Lung (tissue), 12 donors: ENCODE results near the gene TMX2. TPM values are rescaled to one million over a fixed set of nuclear protein-coding genes. Genes with fewer than 3 reads are reported as not detected.
"Not testable (repeated sequence)": the region's sequence is repeated elsewhere in the genome, so short reads cannot be mapped to it uniquely, and the experiment has no call there.

Experiments used
- ATAC-seq: fragments of 200-7000 bp; cut with Tn5 transposase; one replicate; pipeline ENCODE4 v1.9.1; 2020; ENCODE audit warnings: moderate number of reproducible peaks; ENCODE audit not compliant: insufficient read depth, low FRiP score
- DNase-seq, 3 donors: peaks; one replicate each; pipeline ENCODE4 v3.0.0-alpha.2; 2013 to 2017
- H3K27ac ChIP-seq, 2 donors: one replicate each; pipeline ENCODE4 v1.5.1; 2013; ENCODE audit warnings: mild to moderate bottlenecking in 2 of 2, moderate library complexity in 2 of 2, control low read depth in 1 of 2, inconsistent platforms in 1 of 2, low read depth in 1 of 2, low read length in 1 of 2
- H3K27me3 ChIP-seq, 3 donors: one replicate each; pipeline ENCODE4 v1.5.1; 2013; ENCODE audit warnings: low read length in 2 of 3; ENCODE audit not compliant: control insufficient read depth in 3 of 3, insufficient read depth in 3 of 3
- H3K36me3 ChIP-seq, 4 donors: one replicate each; pipeline ENCODE4 v1.5.1; 2013; ENCODE audit warnings: low read length in 4 of 4, mild to moderate bottlenecking in 1 of 4, moderate library complexity in 1 of 4; ENCODE audit not compliant: control insufficient read depth in 4 of 4, insufficient read depth in 4 of 4
- H3K4me1 ChIP-seq, 5 donors: one replicate each; pipeline ENCODE4 v1.5.1; 2013; ENCODE audit warnings: low read length in 5 of 5, mild to moderate bottlenecking in 2 of 5, moderate library complexity in 1 of 5; ENCODE audit not compliant: control insufficient read depth in 5 of 5, insufficient read depth in 5 of 5
- H3K4me3 ChIP-seq: one replicate; pipeline ENCODE4 v1.5.1; 2013; ENCODE audit warnings: mild to moderate bottlenecking, control low read depth, moderate library complexity
- H3K9ac ChIP-seq, 2 donors: one replicate each; pipeline ENCODE4 v1.5.1; 2013; ENCODE audit warnings: low read length in 2 of 2, control low read depth in 1 of 2; ENCODE audit not compliant: insufficient read depth in 1 of 2
- H3K9me3 ChIP-seq, 4 donors: one replicate each; pipeline ENCODE4 v1.5.1; 2013; ENCODE audit warnings: low read length in 3 of 4, mild to moderate bottlenecking in 1 of 4, moderate library complexity in 1 of 4; ENCODE audit not compliant: control insufficient read depth in 4 of 4, insufficient read depth in 3 of 4
- WGBS, 2 donors: extraction: QIAGEN DNeasy Blood & Tissue Kit; methylation state at CpG; one replicate each; pipeline ENCODE4 v1.1.7; 2013; 5-methylcytosine and 5-hydroxymethylcytosine counted together
- polyA plus RNA-seq, 2 donors: library from polyadenylated mRNA; stranded (reverse); fragments of 200-250 nt; gene quantifications; one replicate each; pipeline ENCODE4 v1.2.1, GENCODE V29; 2013
- total RNA-seq, 2 donors: library from RNA; depleted of rRNA in 1 of 2; stranded (reverse); fragments of >200 nt in 1 of 2; gene quantifications; one replicate each; pipeline ENCODE4 v1.2.1, GENCODE V29; 2014 to 2021
- TF ChIP-seq, protein P1 (sequence below): IDR thresholded peaks from 2 replicates; pipeline ENCODE4 v1.5.1; 2012; ENCODE audit warnings: mild to moderate bottlenecking; ENCODE audit errors: control extremely low read depth, extremely low read depth
- donor health status: control.
- donor health status: control.
- donor health status: Bipolar disorder and iron deficiency.
- donor health status: healthy.
- donor health status: DM: yes; HTN: yes; CAD: no.

Gene TMX2
- total and polyA plus RNA-seq, 4 donors: 51.7 to 89.6 (median 63.5) TPM

DNA sequence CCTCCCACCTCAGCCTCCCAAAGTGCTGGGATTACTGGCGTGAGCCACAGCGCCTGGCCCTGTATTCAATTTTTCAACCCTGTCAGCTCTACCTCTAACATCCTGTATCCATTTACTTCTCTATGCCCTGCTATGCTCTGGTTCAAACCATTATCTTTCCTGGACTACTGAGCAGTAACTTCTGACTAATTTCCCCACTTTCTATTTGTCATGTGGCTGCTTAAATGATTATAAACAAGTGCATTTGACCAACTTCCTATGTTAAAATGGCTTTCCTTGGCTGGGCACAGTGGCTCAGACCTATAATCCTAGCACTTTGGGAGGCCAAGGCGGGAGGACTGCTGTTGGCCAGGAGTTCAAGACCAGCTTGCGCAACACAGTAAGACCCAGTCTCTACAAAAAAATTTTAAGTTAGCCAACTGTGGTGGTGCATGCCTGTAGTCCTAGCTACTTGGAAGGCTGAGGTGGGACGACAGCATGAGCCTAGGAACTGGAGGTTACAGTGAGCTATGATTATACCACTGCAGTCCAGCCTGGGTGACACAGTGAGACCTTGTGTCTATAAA is 2.5 kb upstream of the TMX2 start:
- ATAC-seq (no peak), DNase-seq (no peak)
- H3K9ac ChIP-seq: no peak overlapping the region
- peaks cover 0 to 22% (median 11%) of the 10 kb centered on the region in 5 donors for H3K4me1 ChIP-seq
- H3K4me3 ChIP-seq: no peak overlapping the region
- H3K36me3 ChIP-seq: peaks cover 2 to 6% (median 4%) of the 10 kb centered on the region in 4 donors
- TF ChIP-seq, protein P1, sequence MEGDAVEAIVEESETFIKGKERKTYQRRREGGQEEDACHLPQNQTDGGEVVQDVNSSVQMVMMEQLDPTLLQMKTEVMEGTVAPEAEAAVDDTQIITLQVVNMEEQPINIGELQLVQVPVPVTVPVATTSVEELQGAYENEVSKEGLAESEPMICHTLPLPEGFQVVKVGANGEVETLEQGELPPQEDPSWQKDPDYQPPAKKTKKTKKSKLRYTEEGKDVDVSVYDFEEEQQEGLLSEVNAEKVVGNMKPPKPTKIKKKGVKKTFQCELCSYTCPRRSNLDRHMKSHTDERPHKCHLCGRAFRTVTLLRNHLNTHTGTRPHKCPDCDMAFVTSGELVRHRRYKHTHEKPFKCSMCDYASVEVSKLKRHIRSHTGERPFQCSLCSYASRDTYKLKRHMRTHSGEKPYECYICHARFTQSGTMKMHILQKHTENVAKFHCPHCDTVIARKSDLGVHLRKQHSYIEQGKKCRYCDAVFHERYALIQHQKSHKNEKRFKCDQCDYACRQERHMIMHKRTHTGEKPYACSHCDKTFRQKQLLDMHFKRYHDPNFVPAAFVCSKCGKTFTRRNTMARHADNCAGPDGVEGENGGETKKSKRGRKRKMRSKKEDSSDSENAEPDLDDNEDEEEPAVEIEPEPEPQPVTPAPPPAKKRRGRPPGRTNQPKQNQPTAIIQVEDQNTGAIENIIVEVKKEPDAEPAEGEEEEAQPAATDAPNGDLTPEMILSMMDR: no peak
- no peaks in the 10 kb centered on the region for H3K9me3 ChIP-seq
- no peak overlapping the region for H3K27ac ChIP-seq
- H3K27me3 ChIP-seq: no peaks in the 10 kb centered on the region
- WGBS, 2 donors: 92 to 97% methylated on average over 5 of the region's 5 CpGs

DNA sequence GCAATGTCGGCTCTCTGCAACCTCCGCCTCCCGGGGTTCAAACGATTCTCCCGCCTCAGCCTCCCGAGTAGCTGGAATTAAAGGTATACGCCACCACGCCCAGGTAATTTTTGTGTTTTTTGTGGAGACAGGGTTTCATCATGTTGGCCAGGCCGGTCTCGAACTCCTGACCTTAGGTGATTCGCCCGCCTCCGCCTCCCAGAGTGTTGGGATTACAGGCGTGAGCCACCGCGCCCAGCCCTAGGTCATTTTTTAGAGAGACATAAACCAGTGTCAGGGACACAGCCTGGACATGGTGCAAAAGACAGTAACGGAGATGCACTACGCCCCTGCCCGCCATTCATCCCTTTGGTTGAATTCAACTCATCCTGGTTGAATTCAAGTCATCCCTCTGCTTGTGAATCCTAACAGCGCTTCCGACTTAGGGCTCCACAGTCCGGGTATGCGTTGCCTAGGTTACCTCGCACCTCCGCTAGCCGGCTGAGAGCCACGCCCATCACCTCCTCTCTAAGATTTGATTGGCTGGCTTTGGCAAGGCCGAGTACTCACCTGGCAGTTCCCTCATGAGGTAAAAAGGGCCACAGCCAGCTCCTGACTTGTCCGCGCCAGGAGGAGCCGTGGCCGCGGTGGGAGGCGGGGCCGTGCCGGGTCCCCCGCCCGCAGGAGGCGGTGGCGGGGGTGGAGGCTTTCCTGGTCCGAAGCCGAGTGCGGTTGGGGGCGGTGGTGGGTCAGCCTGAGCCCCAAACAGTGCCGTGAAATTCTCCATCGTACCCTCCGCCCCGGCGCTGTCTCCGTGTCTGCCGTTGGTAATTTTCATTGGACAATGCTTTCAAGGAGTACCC is 758 bp upstream of the TMX2 start, which contains the start of gene MED19:
Gene MED19, minus strand, starts transcription at position 802 of the 842 bp plus-strand sequence. Its CDS starts 36 bp downstream, at position 766.
- Histone ChIP-seq H3K27ac (peak within 1 kb of the TSS; percentile 87 to 94), H3K9me3 (no peaks in the 10 kb centered on the region), H3K36me3 (peaks cover 0 to 5% (median 2%) of the 10 kb centered on the region in 4 donors), H3K4me3 (peak within 1 kb of the TSS; percentile 91), H3K27me3 (no peaks in the 10 kb centered on the region), H3K9ac (peak within 1 kb of the TSS; percentile 84 to 85), H3K4me1 (peaks cover 0 to 22% (median 11%) of the 10 kb centered on the region in 5 donors)
- TF ChIP-seq, protein P1: no peak
- ATAC-seq (peak; percentile 54), DNase-seq (peak; percentile 79 to 87 (median 82))
- WGBS, 2 donors: 6 to 8% methylated on average over 51 of the region's 51 CpGs

DNA sequence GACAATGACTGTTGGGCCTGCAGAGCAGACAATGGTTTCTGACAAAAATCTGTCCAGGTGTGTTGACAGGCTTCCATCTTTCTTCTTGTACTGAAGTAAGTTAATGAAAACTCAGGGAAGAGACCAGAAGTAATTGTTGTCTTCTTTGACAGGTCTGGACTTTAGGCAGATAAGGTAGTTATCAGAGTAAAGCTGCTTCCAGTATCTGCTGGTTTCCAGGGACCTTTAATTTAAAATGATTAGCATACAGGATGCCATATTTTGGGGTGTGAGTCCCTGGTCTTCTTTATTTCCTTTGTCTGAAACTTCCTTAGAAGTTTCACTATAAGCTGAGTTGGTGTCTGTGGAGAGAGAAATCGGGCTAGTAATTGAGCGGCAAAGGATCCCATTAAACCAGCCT is 1.4 kb downstream of the TMX2 start:
- Histone ChIP-seq H3K4me1 (peaks cover 0 to 22% (median 11%) of the 10 kb centered on the region in 5 donors), H3K27ac (no peak overlapping the region), H3K36me3 (peaks cover 0 to 5% (median 3%) of the 10 kb centered on the region in 4 donors), H3K27me3 (no peaks in the 10 kb centered on the region), H3K4me3 (no peak overlapping the region), H3K9ac (peak overlapping the region in 1 of 2 donors; percentile 85), H3K9me3 (no peaks in the 10 kb centered on the region)
- 95 to 98% methylated on average over 2 of the region's 2 CpGs for WGBS, 2 donors
- TF ChIP-seq, protein P1: no peak
- no peak for DNase-seq
- ATAC-seq: no peak

DNA sequence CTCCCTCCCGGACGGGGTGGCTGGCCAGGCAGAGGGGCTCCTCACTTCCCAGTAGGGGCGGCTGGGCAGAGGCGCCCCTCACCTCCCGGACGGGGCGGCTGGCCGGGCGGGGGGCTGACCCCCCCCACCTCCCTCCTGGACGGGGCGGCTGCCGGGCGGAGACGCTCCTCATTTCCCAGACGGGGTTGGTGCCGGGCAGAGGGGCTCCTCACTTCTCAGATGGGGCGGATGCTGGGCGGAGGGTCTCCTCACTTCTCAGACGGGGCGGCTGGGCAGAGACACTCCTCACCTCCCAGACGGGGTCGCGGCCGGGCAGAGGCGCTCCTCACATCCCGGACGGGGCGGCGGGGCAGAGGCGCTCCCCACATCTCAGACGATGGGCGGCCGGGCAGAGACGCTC is 4.3 kb downstream of the TMX2 start:
- Histone ChIP-seq H3K36me3 (peaks cover 0 to 10% (median 3%) of the 10 kb centered on the region in 4 donors), H3K4me1 (peaks cover 0 to 12% (median 5%) of the 10 kb centered on the region in 5 donors)
- not testable (repeated sequence) for H3K4me3 ChIP-seq, DNase-seq, H3K27ac ChIP-seq, H3K27me3 ChIP-seq, H3K9ac ChIP-seq, H3K9me3 ChIP-seq, ATAC-seq
- 93 to 99% methylated on average over 21 to 22 of the region's 34 CpGs for whole genome bisulfite sequencing, 2 donors
